Stimulated activated CD4-positive, alpha-beta T cell treated with anti-CD3 and anti-CD28 coated beads, Interleukin-1b, Interleukin-23, amount 100 ng/mL, for 1 hour (primary cell): ENCODE results near the gene RNF225.
"Not testable (repeated sequence)": the region's sequence is repeated elsewhere in the genome, so short reads cannot be mapped to it uniquely, and the experiment has no call there.

ENCODE experiments used
- DNase-seq, 2 donors: peaks; one replicate each; pipeline ENCODE4 v3.0.0-alpha.2; 2020; ENCODE audit warnings: low read depth in 2 of 2

RNF225 gene

DNA sequence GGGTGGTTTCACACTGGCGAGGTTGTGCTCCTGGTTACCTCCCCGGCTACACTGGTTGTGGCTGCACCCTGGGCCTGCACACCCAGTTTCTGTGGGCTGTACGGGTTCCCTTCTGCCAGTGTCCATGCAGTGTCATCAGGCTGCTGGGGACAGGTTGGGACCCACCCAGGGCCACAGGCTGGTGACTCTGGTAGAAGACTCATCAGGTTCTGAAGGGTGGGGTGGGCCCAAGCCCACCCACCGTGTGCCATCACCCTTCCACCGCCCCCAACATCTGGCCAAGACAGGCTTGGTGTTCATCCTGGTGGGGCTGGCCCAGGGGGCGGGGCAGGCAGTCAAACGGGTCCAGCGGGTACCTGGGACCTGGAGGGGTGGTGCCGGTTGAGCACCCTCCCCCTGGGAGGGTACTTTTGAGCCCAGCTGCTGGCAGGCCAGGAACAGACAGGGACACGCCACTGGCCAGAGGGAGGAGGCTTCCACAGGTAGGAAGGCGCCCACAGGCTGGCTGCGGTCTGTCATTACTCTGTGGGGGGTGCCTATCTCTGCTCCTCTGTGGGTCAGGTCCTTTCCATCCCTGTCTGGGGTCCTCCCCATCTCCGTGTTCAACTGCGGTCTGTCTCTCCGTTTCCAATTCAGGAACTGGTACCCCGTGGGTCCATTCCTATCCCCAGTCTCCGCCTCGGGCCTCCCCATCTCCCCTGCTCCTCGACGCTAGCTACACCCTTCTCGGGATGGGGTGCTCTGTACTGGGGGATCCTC lies at the start of gene RNF225:
TSS of gene RNF225 (plus strand) at position 437 of the 759 bp plus-strand sequence. CDS start 434 bp downstream, outside the sequence.
- DNase-seq, result no peak

DNA sequence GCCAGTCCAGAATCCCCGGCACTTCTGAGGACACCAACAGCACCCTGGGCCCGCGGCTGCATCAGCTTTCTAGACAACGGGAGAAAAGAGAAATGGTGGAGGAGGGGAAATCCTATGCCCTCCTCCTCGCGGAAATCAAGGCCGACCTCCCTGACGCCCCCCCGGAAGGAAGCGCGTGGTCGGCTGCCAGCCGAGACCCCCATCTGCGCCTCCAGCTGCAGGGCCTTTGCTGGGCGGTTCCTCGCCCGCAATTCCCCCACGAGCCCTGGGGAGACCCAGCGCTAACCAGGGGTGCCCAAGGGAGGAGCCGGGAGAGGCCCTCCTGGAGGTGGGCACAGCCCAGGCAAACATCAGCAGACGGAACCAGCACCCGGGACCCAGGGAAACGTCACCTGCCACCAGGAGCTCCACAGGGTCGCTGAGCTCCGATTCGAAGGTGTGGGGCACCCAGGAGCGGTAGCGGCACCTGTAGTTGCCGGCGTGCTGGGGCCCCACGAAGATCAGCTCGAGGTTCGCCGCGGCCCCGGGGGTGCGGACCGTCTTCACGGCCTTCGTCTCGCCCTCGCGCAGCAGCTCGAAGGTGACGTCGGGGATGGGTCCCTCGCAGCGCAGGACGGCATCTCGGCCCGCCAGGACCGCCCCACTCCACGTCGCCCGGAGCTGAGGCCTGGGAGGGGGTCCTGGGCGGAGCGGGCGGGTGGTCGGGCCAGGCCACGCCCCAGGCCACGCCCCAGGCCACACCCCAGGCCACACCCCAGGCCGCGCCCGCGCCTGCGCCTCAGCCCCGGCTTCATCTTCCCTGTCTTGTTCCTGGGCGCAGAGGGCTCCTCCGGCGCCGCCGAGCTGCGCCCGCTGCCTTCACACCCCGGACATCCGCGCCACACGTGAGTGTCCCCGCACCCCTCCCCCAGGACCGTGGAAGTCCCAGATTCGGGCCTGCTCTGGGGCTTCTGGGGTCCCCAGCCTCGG lies 48.2 kb upstream of the RNF225 start:
- peak; percentile 29 to 33 for DNase-seq

DNA sequence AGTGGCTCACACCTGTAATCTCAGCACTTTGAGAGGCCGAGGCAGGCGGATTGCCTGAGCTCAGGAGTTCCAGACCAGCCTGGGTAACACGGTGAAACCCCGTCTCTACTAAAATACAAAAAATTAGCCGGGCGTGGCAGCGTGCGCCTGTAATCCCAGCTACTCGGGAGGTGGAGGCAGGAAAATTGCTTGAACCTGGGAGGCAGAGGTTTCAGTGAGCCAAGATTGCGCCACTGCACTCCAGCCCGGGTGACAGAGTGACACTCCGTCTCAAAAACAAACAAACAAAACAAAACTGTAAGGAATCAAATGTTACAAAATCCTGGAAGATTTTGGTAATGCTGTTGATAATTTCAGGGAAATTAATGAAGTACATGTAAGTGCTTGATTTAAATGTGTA lies 47.4 kb upstream of the RNF225 start:
- DNase-seq, result not testable (repeated sequence)

DNA sequence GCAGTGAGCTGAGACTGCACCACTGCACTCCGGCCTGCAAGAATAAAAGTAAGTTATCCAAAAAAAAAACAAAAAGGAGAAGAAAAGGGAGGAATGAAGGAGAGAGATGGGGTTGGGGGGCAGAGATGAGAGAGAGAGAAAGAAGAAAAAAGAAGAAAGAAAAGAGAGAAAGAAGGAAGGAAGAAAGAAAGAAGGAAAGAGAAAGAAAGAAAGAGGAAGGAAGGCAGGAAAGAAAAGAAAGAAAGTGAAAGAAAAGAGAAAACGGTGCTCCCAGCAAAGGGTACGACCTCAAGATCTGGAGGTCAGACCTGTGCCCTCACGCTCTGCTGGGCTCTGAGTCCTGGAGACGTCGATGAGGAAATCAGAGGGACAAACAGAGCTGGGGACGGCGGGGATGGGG lies 45.9 kb upstream of the RNF225 start:
- no peak for DNase-seq

DNA sequence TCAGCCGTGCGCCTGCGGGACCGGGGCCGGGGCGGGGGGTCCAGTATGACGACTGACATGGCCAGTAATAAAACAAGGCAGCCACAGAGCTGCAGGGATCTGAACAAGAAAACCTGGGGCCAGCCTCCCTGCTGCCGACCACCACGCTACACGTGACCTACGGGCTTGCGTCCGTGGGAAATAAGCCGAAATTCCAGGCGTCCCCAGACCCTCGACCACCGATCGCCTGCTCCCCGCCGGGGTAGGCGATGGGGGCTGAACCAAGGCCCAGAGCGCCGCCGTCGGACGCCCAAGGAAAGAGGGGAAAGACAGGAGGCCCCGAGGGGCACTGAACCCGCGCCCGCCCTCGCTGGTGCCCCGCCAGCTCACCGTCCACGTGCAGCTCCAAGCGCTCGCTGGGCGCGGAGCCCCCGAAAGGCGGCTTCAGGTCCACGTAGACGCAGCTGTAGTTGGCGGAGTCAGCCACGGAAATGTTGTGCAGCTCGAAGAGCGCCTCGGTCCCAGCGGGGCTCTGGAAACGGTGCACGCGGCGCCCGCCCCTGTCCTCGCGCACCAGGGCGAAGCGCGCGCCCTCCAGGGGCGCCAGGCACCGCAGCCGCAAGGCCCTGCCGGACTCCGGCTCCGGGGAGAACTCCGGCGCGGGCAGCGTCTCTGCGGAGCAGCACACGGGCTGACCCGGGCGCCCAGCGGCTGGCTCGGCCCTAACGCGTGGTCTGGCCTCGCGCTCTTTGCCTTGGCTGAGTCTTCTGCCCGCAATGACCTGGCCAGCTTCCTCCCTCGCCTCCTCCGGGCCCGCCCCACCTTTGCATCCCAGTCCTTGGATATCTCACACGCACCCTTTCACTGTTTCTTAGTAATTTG lies 45.2 kb upstream of the RNF225 start:
- no peak for DNase-seq

DNA sequence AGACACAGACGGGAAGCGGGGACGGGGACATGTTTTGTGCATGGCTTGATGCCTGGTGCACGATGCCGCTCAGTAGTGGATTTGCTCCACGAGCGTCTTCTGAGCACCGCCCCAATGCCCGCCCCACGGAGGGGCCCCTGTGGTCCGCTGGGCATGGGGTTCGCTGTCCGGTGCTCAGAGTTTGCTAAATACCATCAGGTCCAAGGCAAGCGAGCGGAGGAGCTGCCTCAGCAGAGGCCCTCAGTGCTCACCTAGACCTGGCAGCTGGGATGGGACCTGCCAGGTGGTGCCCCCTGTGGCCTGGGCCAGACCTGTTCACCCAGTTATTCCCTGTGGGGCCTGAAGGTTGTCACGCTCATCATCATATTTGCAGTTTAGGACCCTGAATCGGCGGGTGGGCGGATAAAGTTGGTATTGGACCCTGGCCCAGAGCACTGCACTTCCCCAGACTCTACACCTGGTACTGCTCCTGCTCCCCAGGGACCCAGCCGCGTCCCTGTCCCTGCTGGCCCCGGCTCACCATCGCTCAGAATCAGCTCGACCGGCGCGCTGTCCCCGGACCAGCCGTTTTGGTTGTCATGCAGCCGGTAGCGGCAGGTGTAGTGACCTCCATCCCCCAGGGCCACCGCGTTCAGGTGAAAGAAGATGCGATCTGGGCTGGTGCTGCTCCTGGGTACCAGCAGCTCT lies 44.4 kb upstream of the RNF225 start:
- DNase-seq, result no peak

DNA sequence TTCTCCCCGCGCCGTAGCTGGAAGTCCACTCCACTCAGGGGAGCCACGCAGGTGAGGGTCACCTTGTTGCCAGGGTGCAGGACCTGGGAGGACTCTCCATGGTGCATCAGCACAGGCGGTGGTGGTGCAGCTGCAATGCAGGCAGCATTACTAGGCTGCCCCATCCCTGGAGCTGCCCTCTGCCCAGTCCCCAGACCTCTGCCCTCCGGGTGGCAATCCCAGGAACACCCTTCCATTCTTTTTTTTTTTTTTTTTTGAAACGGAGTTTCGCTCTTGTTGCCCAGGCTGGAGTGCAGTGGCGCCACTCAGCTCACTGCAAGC lies 43.9 kb upstream of the RNF225 start:
- DNase-seq, result no peak

DNA sequence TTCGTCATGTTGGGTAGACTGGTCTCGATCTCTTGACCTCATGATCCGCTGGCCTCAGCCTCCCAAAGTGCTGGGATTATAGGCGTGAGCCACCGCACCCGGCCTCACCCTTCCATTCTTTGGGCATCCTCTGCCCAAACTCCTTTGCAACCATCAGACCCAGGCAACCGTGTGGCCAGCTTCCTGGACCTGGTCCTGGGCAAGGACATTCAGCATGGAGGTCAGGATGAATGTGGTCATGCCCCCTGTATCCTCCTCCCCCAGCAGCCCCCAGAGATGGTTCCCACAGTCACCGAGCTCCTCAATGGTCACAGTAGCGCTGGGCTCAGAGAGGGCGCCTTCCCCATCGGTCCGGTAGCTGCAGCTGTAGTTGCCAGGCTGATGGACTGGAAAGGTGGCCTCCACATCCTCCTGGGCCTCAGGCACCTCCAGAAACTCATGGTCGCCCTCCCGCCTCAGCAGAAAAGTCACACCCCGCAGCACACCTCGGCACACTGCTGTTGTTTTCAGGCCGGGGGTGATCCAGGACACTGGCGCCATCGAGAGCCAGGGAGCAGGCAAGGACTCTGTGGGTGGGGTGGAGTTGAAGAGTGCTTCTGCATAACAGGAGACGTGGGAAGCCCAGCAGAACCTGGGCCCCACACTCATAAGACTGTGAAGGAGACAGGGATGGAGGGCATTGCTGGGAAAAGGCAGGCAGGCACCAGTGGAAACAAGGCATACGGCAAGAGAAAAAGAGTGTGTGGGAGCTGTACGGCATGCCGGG lies 43.3 kb upstream of the RNF225 start:
- DNase-seq, result no peak

DNA sequence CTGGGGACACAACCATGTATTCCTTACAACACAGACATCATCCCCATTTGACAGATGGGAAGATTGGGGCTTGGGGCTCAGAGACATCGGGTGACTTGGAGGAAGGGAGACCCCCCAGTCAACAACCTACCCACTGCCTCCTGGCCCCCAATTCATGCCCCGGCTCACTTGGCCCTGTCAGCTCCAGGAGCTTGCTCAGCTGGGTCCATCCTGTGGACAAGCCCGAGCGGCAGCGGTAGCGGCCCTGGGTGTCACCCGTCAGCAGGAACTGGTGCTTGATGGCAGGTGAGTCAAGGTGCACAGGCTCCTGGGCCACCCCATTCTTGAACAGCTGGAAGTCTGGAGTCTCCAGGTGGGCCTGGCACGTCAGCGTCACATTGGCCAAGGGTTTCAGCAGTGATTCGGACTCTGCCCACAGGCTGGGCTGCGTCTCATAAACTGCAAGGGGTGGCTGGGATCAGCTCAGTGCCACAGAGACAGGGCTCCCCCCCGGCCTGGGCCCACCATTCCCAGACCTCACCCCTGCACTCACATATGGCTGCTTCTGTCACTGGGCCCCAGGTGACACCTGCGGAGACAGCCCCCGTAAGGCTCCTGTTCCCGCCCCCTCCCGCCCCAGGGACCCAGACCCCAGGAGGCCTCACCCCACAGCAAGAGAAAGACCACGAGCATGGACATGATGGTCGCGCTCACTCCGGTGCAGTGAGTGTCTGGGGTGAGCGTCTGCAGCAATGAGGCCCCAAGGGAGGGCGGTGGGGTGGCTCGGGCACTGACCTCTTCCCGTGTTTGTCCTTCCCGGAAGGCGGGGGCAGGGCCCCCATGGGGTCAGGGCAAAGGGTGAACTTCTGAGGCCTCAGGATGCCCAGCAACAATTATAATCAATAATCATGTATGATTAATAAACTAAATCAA lies 42.4 kb upstream of the RNF225 start, which contains the start of gene A1BG:
TSS of gene A1BG (minus strand) at position 733 of the 912 bp plus-strand sequence. CDS start at position 678, 55 bp downstream.
- DNase-seq, result no peak

DNA sequence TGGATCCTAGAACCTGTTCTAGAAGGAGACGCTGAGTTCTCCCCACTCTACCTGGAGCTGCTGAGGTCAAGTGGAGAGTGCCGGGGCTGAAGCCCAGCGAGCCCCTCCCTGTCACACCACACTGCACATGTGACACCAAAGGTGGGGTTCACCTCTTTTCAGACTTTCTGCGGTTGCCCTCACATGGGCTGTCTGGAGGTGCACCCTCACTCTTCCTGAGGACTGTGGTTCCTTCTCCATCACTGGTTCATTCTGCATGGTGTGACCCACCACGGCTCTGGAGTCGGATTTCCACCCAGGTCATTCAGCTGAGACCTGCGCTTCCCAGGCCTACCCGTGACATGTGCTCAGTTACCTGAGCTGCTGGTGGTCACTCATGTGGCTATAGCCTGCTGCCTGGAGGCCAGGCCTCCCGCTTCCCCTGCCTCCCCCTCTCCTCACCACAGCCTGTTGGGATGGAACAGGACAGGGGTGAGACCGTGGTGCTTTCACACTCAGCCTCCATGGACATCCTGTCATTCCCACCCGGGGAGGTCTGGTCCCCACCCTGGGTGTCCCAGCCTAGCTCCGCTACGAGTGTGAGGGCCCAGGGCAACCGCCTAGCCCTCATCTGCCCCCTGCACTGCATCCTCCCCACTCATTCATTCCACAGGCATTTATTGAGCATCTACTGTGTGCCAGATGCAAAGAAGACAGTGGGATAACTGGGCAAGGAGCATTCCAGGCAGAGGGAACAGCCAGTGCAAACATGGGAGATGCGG lies 41.6 kb upstream of the RNF225 start:
- no peak for DNase-seq

DNA sequence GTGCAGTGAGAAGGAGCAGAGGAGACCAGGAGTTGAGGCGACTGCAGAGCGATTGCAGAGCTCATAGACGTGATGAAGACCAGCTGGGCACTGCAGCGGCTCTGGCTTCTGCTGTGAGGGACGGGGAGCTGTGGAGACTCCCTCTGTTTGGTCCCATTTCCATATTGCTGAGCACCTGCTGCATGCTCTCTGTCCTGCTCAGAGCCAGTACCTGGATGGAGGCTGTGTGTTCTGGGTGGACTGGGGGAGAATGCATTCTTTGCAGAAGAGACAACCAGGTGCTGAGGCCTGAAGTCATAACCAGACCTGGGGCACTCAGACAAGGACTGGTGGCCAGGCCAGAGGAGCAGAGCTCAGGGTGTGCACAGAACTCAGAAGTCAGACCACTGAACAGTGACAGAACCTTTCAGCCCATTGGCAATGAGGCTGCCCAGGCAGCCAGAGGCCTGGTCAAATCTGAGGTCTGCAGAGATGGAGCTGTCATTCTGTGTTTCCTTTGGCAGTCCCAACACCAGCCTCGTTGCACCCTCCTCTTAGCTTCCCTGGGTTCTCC lies 40.9 kb upstream of the RNF225 start:
- DNase-seq, result no peak

DNA sequence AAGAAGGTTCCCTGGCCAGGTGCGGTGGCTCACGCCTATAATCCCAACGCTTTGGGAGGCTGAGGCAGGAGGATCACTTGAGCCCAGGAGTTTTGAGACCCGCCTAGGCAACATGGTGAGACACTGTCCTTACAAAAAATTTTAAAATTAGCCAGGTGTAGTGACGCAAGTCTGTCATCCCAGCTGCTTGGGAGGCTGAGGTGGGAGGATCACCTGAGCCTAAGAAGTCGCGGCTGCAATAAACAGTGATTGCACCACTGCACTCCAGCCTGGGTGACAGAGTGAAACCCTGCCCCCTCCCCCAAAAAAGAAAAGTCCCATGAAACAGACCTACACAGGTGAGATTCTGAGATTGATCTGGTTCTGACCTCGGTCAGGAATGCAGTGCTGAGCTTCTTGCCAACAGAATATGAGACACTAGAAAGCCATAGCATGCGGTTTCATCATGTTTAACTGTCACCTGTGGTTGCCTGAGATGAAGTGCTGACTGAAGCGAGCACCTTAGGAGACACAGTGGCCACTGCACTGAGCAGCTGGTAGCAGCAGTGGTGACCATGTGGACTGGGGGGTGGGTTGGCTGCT lies 40.1 kb upstream of the RNF225 start:
- DNase-seq, result no peak

DNA sequence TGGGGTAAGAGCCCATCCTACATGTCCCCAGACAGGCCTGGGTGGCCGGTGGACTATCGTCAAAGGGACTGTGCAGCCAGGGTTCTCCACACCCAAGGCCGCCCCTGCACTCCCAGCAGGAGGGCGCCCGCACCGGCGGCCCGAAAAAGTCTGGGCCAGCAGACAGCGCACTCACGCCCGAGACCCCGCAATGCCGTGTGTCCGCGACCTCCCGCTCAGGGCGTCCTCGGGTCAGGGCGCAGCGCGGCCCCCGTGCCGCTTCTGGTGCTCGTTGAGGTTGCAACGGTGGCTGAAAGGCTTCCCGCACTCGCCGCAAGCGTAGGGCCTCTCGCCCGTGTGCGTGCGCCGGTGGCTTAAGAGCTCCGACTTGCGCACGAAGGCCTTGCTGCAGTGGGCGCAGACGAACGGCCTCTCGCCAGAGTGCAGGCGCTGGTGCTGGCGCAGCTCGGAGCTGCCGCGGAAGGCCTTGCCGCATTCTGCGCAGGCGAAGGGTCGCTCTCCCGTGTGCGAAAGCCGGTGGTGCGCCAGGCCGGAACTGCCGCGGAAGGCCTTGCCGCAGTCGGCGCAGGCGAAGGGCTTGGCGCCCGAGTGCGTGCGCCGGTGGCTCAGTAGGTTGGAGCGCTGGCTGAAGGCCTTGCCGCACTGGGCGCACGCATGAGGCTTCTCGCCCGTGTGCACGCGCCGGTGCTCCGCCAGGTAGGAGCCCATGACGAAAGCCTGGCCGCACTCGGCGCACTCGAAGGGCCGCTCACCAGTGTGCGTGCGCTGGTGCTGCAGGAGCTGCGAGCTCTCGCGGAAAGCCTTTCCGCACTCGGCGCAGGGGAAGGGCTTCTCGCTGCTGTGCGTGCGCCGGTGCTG lies 39.3 kb upstream of the RNF225 start:
- no peak for DNase-seq

DNA sequence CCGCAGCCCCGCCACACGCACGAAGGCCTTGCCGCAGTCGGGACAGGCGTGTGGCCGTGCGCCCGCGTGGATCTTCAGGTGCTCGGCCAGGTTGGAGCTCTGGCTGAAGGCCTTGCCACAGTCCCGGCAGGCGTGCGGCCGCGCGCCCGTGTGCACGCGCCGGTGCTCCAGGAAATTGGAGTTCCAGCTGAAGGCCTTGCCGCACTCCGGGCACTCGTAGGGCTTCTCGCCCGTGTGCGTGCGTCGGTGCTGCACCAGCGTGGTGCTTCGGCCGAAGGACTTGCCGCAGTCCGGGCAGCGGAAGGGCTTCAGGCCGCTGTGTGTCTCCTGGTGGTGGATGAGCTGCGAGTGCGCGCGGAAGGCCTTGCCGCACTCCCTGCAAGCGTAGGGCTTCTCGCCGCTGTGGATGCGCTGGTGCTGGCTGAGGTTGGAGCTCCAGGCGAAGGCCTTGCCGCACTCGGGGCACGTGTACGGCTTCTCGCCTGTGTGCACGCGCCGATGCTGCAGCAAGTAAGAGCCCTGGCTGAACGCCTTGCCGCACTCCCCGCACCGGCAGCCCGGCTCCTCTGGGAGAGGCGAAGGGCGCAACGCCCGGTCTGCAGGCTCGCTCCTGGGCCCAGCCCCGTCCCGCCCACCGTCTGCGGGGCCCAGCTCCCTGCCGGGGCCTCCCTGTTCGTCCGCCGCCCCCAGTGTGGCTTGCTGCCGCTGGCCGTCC lies 38.5 kb upstream of the RNF225 start:
- no peak for DNase-seq

DNA sequence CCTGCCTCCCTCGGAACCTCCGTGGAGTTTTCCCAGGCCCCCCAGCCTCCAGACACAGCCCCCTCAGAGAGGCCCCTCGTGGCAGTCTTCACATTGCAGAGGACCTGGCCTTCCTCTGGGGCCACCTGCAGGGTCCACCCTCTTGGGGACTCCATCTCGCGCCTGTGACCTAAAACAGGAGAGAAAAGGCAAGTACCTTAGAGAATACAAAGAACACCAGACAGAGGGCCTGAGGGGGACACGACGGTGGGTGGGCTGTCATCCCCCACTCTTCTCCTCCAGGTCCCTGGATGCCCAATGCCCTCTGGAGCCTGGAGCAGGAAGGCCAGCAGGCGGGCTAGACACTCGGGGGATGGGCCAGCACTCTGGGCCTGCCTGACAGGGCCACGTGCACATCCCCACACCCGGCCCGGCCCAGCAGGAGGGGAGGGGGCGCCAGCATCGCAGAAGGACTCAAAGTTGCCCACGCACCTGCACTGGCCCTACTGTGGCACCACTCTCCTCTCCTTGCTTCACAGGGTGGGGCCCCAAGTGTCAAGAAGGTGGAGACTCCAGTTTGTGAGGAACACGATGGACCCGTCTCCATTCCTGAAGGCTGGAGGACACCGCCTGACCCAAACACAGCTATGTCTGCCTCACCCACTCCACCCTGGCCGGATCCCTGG lies 37.8 kb upstream of the RNF225 start:
- no peak for DNase-seq

DNA sequence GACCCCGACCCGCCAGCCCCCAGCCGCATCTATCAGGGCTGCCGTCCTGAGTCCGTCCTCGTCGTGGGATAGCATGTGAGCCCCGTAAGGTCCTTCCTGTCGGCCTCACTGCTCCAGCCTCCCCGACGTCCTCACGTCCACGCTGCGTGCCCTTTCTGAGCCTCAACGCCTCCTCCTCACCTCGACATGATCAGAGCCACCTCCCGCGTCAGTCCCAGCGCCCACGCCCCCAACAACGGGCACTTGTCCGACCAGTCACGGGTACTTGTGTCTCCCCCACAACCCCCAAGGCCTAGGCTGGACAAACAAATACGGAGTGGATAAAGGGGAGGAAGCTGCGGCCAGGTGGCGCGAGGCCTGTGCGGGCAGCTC lies 33.6 kb upstream of the RNF225 start:
- no peak for DNase-seq
